Measurements from ENCODE around the gene TMEM108.

Gene TMEM108

DNA sequence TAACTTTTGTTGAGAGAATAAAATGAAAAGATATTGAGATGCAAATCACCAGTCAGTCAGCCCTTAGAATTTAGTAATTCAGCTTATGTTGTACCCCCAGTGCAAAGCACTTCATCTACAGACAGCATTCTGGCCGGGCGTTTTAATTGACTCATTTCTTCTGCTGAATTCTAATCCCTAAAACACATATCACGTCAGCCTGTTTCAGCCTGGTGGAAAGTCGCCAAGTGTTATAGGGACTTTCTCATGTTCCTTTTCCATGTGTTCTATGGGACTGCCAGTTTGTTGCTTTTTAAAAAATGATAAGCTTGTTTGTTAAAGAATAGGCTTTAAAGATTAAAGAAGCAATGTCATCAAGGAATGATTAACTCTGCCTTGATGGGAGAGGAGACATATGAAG lies 192.0 kb downstream of the TMEM108 start:
- DNase-seq (ENCODE audit: low read depth) = no peak
- no peak overlapping the region for H3K4me3 ChIP-seq (ENCODE audit: control insufficient read depth, low read depth, low read length)
- TF ChIP-seq, protein P1, sequence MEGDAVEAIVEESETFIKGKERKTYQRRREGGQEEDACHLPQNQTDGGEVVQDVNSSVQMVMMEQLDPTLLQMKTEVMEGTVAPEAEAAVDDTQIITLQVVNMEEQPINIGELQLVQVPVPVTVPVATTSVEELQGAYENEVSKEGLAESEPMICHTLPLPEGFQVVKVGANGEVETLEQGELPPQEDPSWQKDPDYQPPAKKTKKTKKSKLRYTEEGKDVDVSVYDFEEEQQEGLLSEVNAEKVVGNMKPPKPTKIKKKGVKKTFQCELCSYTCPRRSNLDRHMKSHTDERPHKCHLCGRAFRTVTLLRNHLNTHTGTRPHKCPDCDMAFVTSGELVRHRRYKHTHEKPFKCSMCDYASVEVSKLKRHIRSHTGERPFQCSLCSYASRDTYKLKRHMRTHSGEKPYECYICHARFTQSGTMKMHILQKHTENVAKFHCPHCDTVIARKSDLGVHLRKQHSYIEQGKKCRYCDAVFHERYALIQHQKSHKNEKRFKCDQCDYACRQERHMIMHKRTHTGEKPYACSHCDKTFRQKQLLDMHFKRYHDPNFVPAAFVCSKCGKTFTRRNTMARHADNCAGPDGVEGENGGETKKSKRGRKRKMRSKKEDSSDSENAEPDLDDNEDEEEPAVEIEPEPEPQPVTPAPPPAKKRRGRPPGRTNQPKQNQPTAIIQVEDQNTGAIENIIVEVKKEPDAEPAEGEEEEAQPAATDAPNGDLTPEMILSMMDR (conservative IDR thresholded peaks at IDR 0.05; ENCODE audit: control insufficient read depth, insufficient read depth, low read depth, low read length) = no peak

DNA sequence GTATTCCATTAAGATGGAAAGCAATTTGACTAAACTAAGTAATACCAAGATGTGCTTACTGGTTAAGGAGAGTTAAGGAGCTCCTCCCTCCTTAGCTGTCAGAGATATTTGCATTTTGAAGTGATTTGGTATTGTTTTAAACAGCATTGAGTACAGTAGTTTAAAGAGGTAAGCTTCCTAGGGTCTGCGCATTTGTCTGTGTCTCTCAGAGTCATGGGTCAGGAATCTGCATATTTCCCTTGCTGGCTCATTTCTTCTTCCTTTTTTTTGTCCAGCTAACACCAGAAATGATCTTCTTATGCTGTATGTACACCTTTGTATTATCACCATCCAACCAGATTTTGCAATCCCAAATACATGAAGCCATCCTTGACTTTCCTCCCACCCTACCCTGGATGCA lies 198.7 kb downstream of the TMEM108 start:
- no peak for DNase-seq (ENCODE audit: low read depth)
- TF ChIP-seq, protein P1 (conservative IDR thresholded peaks at IDR 0.05; ENCODE audit: control insufficient read depth, insufficient read depth, low read depth, low read length) = no peak
- H3K4me3 ChIP-seq (ENCODE audit: control insufficient read depth, low read depth, low read length) = no peak overlapping the region

DNA sequence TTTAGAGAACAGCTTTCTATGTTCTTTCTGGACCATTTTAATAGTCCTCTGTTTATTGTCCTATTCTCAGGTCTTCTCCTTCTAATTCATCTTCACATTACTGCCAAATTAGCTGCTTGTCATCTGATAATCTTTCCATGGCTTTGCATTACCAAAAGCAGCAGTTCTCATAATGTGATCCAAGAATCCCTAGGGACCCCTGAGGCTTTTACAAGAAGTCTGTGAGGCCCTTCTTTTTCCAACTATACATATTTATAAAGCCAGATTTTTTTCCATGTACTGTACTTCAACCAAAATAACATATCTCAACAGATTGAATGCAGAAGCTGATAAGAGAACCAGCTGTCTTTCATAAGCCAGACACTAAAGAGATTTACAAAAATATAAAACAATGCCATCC lies 199.2 kb downstream of the TMEM108 start:
- TF ChIP-seq, protein P1 (conservative IDR thresholded peaks at IDR 0.05; ENCODE audit: control insufficient read depth, insufficient read depth, low read depth, low read length) = no peak
- DNase-seq (ENCODE audit: low read depth) = no peak
- H3K4me3 ChIP-seq (ENCODE audit: control insufficient read depth, low read depth, low read length) = no peak overlapping the region

DNA sequence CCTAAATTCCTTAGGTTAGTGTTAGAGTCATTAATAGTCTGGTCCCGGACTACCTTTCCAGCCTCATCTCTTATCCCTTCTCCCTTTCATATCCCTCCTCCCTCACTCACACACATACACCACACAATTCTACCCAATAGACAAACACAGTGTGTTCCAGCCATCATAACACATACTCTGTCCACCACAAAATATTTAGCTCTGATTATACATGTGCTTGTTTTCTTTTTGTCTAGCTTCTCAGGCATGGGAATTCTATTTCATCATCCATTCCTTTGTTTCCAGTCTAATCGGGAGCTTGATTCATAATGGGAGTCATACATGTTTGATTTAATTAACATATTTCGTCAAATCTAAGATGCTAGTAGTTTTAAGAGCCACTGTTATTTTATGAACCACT lies 199.8 kb downstream of the TMEM108 start:
- TF ChIP-seq, protein P1 (conservative IDR thresholded peaks at IDR 0.05; ENCODE audit: control insufficient read depth, insufficient read depth, low read depth, low read length) = no peak
- DNase-seq (ENCODE audit: low read depth) = no peak
- no peak overlapping the region for H3K4me3 ChIP-seq (ENCODE audit: control insufficient read depth, low read depth, low read length)

DNA sequence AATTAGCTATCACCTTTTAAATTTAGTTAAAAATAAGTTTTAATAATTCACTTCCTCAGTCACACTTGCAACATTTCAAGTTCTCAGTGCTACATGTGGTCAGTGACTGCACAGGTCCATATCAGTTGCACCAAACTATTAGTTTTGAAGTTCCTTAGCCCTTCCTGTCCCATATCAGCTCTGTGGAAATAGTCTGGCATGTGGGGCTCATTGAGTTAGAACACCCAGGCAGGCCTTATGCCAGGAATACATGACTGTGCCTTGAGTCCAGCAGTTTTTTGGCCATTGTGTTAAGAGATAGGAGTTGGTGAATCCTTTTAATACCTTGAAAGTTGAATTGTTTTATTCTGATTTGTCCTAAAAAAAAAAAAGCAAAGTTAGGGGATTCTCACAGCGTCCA lies 207.9 kb downstream of the TMEM108 start:
- no peak for DNase-seq (ENCODE audit: low read depth)
- H3K4me3 ChIP-seq (ENCODE audit: control insufficient read depth, low read depth, low read length) = no peak overlapping the region
- TF ChIP-seq, protein P1 (conservative IDR thresholded peaks at IDR 0.05; ENCODE audit: control insufficient read depth, insufficient read depth, low read depth, low read length) = no peak

DNA sequence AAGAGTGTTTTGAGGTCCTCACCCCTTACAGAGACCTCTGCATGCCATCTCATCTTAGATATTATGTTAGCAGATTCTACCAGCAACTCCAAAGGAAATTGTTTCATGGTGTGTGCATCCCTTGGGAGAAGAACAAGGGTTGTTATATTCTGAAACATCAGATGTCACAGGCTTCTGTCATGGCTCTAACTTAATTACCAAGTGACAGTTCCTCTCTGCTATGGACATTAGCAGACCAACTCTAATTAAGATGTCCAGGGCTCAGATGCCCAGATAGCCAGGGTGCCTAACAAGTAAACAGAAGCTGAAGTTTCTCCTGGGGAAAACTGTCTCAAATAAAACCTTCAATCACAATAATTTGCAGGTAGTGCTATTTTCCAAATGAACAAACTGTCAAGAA lies 208.6 kb downstream of the TMEM108 start:
- TF ChIP-seq, protein P1 (conservative IDR thresholded peaks at IDR 0.05; ENCODE audit: control insufficient read depth, insufficient read depth, low read depth, low read length) = no peak
- DNase-seq (ENCODE audit: low read depth) = no peak
- H3K4me3 ChIP-seq (ENCODE audit: control insufficient read depth, low read depth, low read length) = no peak overlapping the region

DNA sequence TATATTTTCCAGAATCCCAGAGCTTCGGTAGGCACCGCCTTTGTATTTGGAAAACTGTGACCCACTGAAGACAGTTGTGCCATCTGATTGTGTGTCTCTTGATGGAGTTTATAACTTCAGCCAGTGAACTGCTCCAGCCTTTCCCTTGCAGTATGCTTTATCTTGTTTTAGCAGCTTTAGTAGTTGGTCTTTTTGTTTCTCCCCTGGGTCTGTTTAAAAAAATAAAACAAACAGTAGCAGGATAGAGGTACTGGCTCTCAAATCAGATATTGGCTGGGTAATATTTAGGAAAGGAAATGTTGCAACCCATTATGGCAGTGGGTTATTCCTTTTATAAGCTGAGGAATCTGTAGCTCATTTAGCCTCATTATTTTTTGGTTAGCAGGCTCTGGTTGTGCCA lies 210.2 kb downstream of the TMEM108 start:
- TF ChIP-seq, protein P1 (conservative IDR thresholded peaks at IDR 0.05; ENCODE audit: control insufficient read depth, insufficient read depth, low read depth, low read length) = no peak
- DNase-seq (ENCODE audit: low read depth) = no peak
- no peak overlapping the region for H3K4me3 ChIP-seq (ENCODE audit: control insufficient read depth, low read depth, low read length)

All from fibroblast of mammary gland (primary cell).